ENCODE data around the gene NAALADL2.

GRCh38 chr3:175851541-175851940 lies 992.4 kb downstream of the NAALADL2 start:
- TF ChIP-seq CTCF (conservative IDR thresholded peaks at IDR 0.05; ENCODE audit: low read depth, low read length) (no peak), EZH2 (IDR thresholded peaks at IDR 0.05; ENCODE audit: low read length, unreplicated experiment) (no peak)
